D721Med (cell line): ENCODE results near the gene CDH23.

ENCODE experiments used
- DNase-seq: peaks from one replicate; pipeline ENCODE4 v3.0.0; 2011; ENCODE audit warnings: low spot score; ENCODE audit not compliant: insufficient read length
- FAIRE-seq: peaks from 2 replicates; lab custom pipeline; 2011; peaks lifted over from hg19 to GRCh38; lab: Jason Lieb, UNC
- TF ChIP-seq, protein P1 (sequence below): IDR thresholded peaks from 2 replicates; pipeline ENCODE4 v1.5.1; 2012; ENCODE audit warnings: mild to moderate bottlenecking, control low read depth; ENCODE audit not compliant: insufficient read depth; ENCODE audit errors: missing control alignments

The CDH23 gene

GRCh38 chr10:71558991-71559390 lies 162.3 kb downstream of the CDH23 start:
- DNase-seq: no peak
- FAIRE-seq: no peak
- TF ChIP-seq, protein P1, sequence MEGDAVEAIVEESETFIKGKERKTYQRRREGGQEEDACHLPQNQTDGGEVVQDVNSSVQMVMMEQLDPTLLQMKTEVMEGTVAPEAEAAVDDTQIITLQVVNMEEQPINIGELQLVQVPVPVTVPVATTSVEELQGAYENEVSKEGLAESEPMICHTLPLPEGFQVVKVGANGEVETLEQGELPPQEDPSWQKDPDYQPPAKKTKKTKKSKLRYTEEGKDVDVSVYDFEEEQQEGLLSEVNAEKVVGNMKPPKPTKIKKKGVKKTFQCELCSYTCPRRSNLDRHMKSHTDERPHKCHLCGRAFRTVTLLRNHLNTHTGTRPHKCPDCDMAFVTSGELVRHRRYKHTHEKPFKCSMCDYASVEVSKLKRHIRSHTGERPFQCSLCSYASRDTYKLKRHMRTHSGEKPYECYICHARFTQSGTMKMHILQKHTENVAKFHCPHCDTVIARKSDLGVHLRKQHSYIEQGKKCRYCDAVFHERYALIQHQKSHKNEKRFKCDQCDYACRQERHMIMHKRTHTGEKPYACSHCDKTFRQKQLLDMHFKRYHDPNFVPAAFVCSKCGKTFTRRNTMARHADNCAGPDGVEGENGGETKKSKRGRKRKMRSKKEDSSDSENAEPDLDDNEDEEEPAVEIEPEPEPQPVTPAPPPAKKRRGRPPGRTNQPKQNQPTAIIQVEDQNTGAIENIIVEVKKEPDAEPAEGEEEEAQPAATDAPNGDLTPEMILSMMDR: no peak

- TF ChIP-seq, protein P1: no peak
- DNase-seq (no peak), FAIRE-seq (no peak)
Observed at GRCh38 chr10:71561003-71561574, 164.4 kb downstream of the CDH23 start.

GRCh38 chr10:71562181-71562580 lies 165.5 kb downstream of the CDH23 start:
- no peak for DNase-seq
- no peak for FAIRE-seq
- TF ChIP-seq, protein P1: no peak

DNA sequence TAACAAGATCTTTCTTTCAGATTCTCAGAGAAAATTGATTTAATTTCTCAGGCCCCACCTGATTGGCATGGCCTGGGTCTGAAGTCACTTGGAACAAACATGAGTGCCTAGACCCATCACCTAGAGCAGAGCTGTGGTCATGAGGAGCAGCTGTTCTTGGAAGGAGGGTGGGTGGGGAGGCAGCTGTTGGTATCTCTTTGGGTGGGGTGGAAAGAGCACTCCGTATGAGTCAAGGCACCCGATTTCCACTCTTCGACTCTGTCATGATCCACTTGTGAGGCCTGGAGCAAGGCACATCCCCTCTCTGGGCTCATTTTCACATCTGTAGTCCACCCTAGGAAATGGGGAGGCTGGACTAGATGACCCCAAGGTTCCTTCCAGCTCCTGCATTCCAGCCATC lies 166.2 kb downstream of the CDH23 start:
- DNase-seq (no peak), FAIRE-seq (no peak)
- TF ChIP-seq, protein P1: no peak

GRCh38 chr10:71564194-71564820 lies 167.6 kb downstream of the CDH23 start:
- DNase-seq (no peak), FAIRE-seq (no peak)
- TF ChIP-seq, protein P1: no peak

- FAIRE-seq (peak; percentile 94), DNase-seq (peak; percentile 91)
- TF ChIP-seq, protein P1: no peak
Observed at GRCh38 chr10:71565284-71566000, 168.7 kb downstream of the CDH23 start.

DNA sequence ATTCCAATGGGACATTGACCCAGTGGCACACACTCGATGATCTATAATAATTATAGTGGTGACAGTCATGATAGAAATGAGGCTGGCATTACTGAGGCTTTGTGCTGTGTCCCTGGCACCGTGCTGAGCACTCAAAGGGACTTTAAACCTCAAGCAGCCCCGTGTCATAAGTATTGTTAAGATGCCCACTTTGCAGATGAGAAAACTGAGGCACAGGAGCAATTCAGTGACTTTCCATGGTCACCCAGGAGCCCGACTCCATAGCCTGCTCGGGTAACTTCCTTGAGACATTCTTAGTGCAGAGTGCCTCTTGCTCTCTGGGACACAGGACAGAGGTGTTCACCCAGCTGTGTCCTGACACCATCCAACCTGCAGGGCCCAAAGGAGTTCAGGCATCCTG lies 170.3 kb downstream of the CDH23 start:
- TF ChIP-seq, protein P1: no peak
- no peak for FAIRE-seq
- no peak for DNase-seq
